Measurements from ENCODE around the gene ZNF584. TPM values are rescaled to one million over a fixed set of nuclear protein-coding genes. Genes with fewer than 3 reads are reported as not detected.

Gene ZNF584
- total and polyA plus RNA-seq, 2 donors (not counting 3 experiments of a cell fraction or from before 2014, with no cell fraction given) = 5.9 to 12.4 TPM

DNA sequence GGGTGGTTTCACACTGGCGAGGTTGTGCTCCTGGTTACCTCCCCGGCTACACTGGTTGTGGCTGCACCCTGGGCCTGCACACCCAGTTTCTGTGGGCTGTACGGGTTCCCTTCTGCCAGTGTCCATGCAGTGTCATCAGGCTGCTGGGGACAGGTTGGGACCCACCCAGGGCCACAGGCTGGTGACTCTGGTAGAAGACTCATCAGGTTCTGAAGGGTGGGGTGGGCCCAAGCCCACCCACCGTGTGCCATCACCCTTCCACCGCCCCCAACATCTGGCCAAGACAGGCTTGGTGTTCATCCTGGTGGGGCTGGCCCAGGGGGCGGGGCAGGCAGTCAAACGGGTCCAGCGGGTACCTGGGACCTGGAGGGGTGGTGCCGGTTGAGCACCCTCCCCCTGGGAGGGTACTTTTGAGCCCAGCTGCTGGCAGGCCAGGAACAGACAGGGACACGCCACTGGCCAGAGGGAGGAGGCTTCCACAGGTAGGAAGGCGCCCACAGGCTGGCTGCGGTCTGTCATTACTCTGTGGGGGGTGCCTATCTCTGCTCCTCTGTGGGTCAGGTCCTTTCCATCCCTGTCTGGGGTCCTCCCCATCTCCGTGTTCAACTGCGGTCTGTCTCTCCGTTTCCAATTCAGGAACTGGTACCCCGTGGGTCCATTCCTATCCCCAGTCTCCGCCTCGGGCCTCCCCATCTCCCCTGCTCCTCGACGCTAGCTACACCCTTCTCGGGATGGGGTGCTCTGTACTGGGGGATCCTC, 13.1 kb upstream of the ZNF584 start, which contains the start of gene RNF225:
Gene RNF225, plus strand, starts transcription at position 437 of the 759 bp plus-strand sequence. CDS start 434 bp downstream, outside the sequence.
- Histone ChIP-seq H3K9me3 (replicated peaks; ENCODE audit: control insufficient read depth, insufficient read depth, low read length) (no peaks in the 10 kb centered on the region), H3K27ac (ENCODE audit: insufficient read depth, low read depth, low read length) (no peak within 1 kb of the TSS), H3K27me3 (ENCODE audit: control insufficient read depth in 2 of 2, insufficient read depth in 2 of 2, low read length in 2 of 2) (no peaks in the 10 kb centered on the region), H3K4me2 (ENCODE audit: insufficient read depth, low read length) (no peak within 1 kb of the TSS), H3K9me1 (replicated peaks; ENCODE audit: control insufficient read depth, extremely low read depth, insufficient read depth, low read length) (no peaks in the 10 kb centered on the region), H3K36me3 (ENCODE audit: control insufficient read depth in 2 of 2, extremely low read depth in 1 of 2, insufficient read depth in 2 of 2, low read length in 2 of 2) (peaks cover 6 to 21% of the 10 kb centered on the region in 2 experiments), H3K79me2 (ENCODE audit: control insufficient read depth, insufficient read depth, low read length) (peaks cover 9% of the 10 kb centered on the region), H3K4me1 (ENCODE audit: control insufficient read depth, extremely low read depth, insufficient read depth, low read length) (peaks cover 1% of the 10 kb centered on the region), H3K4me3 (replicated peaks in 1 of 3; ENCODE audit: insufficient read depth in 1 of 3, low read depth in 1 of 3, low read length in 3 of 3) (no peak within 1 kb of the TSS), H3K9ac (replicated peaks; ENCODE audit: extremely low read depth, insufficient read depth, low read length) (no peak within 1 kb of the TSS), H2AFZ (ENCODE audit: low read depth, low read length) (no peak within 1 kb of the TSS), H4K20me1 (replicated peaks; ENCODE audit: control insufficient read depth, extremely low read depth, insufficient read depth, low read length) (no peaks in the 10 kb centered on the region)
- dilution Hi-C loops (cut with MboI; ENCODE audit: extremely low pct_ligation_motif_present, low sequenced_read_pairs) = no loop called here
- POLR2A ChIA-PET = no interaction called here
- CTCF ChIA-PET = no interaction called here
- TF ChIP-seq POLR2A (IDR thresholded peaks at IDR 0.05; ENCODE audit: low read depth, low read length) (peak; percentile 82), POLR2AphosphoS5 (IDR thresholded peaks at IDR 0.05; ENCODE audit: insufficient read depth, low read depth, low read length) (peak; percentile 74), FOS (IDR thresholded peaks at IDR 0.05; ENCODE audit: borderline replicate concordance, insufficient read depth, low read length) (no peak)
- no TSS peak for BruUV-seq (replicated peaks)
- intact Hi-C loops (cut with micrococcal nuclease) = loop anchor here (1.0 kb wide), 1 partner anchor 8 kb away; the partner anchor contains the start of gene RPS5
- no peak for FAIRE-seq
- DNase-seq (ENCODE audit: low read depth, low spot score) = no peak

DNA sequence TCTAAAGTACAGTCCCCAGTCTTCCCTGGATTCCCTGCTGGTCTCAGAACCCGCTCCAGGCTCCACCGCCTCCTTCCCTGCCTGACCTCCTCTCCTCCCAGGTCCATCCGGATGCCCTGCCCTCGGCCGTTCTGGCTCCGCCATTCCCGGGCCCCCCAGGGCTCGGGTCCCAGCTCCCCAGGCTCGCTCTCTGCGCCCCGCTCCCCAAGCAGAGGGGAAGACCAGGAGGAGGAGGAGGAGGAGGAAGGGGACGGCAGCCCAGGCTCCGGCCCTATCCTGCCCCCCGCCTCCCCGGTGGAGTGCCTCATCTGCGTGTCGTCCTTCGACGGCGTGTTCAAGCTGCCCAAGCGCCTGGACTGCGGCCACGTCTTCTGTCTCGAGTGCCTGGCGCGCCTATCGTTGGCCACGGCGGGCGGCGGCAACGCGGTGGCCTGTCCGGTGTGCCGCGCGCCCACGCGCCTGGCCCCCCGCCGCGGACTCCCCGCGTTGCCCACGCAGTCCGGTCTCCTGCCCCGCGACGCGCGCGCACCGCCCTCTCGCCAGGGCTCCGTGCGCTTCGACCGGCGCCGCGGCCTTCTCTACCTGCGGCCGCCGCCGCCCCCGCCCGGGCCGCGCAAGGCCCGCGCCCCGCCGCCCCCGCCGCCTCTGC, 12.3 kb upstream of the ZNF584 start:
- H3K27me3 ChIP-seq (ENCODE audit: control insufficient read depth in 2 of 2, insufficient read depth in 2 of 2, low read length in 2 of 2) = no peaks in the 10 kb centered on the region
- no TSS peak for BruUV-seq (replicated peaks)
- CTCF ChIA-PET = no interaction called here
- H4K20me1 ChIP-seq (replicated peaks; ENCODE audit: control insufficient read depth, extremely low read depth, insufficient read depth, low read length) = no peaks in the 10 kb centered on the region
- H3K36me3 ChIP-seq (ENCODE audit: control insufficient read depth in 2 of 2, extremely low read depth in 1 of 2, insufficient read depth in 2 of 2, low read length in 2 of 2) = peaks cover 6 to 21% of the 10 kb centered on the region in 2 experiments
- dilution Hi-C loops (cut with MboI; ENCODE audit: extremely low pct_ligation_motif_present, low sequenced_read_pairs) = no loop called here
- H3K79me2 ChIP-seq (ENCODE audit: control insufficient read depth, insufficient read depth, low read length) = peaks cover 4% of the 10 kb centered on the region
- H3K4me2 ChIP-seq (ENCODE audit: insufficient read depth, low read length) = no peak overlapping the region
- POLR2A ChIA-PET = no interaction called here
- no peak for TF ChIP-seq JUN (IDR thresholded peaks at IDR 0.05; ENCODE audit: borderline replicate concordance, insufficient read depth, insufficient read length, low read depth)
- TF ChIP-seq EZH2 (IDR thresholded peaks at IDR 0.05; ENCODE audit: borderline replicate concordance, low read depth, low read length, severe bottlenecking) = peak; percentile 90
- H3K9me3 ChIP-seq (replicated peaks; ENCODE audit: control insufficient read depth, insufficient read depth, low read length) = no peaks in the 10 kb centered on the region
- H2AFZ ChIP-seq (ENCODE audit: low read depth, low read length) = no peak overlapping the region
- no peak overlapping the region for H3K27ac ChIP-seq (ENCODE audit: insufficient read depth, low read depth, low read length)
- peaks cover 7% of the 10 kb centered on the region for H3K4me1 ChIP-seq (ENCODE audit: control insufficient read depth, extremely low read depth, insufficient read depth, low read length)
- H3K9ac ChIP-seq (replicated peaks; ENCODE audit: extremely low read depth, insufficient read depth, low read length) = no peak overlapping the region
- no peak overlapping the region for H3K4me3 ChIP-seq (replicated peaks in 1 of 3; ENCODE audit: insufficient read depth in 1 of 3, low read depth in 1 of 3, low read length in 3 of 3)
- DNase-seq (ENCODE audit: low read depth, low spot score) = no peak
- no peak for FAIRE-seq
- no peaks in the 10 kb centered on the region for H3K9me1 ChIP-seq (replicated peaks; ENCODE audit: control insufficient read depth, extremely low read depth, insufficient read depth, low read length)
- intact Hi-C loops (cut with micrococcal nuclease) = loop anchor here (1.0 kb wide), 1 partner anchor 9 kb away; the partner anchor contains the start of gene RPS5

Measured in endothelial cell of umbilical vein (primary cell).